Kidney (tissue), 14 donors: ENCODE results near the gene PPARA. TPM values are rescaled to one million over a fixed set of nuclear protein-coding genes. Genes with fewer than 3 reads are reported as not detected.
"Not testable (repeated sequence)": the region's sequence is repeated elsewhere in the genome, so short reads cannot be mapped to it uniquely, and the experiment has no call there.

Experiments used
- DNase-seq, 5 donors: peaks; one replicate each; pipeline ENCODE4 v3.0.0-alpha.2; 2013 to 2020
- FAIRE-seq: peaks from 2 replicates; lab custom pipeline; 2012; peaks lifted over from hg19 to GRCh38; lab: Jason Lieb, UNC
- H3K27ac ChIP-seq, 2 donors: one replicate each; pipeline ENCODE4 v1.7.0; 2013; ENCODE audit warnings: low read depth in 2 of 2, low read length in 2 of 2, inconsistent platforms in 1 of 2
- H3K27me3 ChIP-seq: one replicate; pipeline ENCODE4 v1.7.1; 2013; ENCODE audit warnings: low read length, inconsistent platforms; ENCODE audit not compliant: control insufficient read depth, insufficient read depth
- H3K36me3 ChIP-seq, 3 donors: one replicate each; pipeline versions ENCODE4 v1.7.0 to v1.7.1; 2013; ENCODE audit warnings: low read length in 3 of 3, control low read depth in 1 of 3, inconsistent platforms in 1 of 3; ENCODE audit not compliant: insufficient read depth in 3 of 3, control insufficient read depth in 2 of 3
- H3K4me1 ChIP-seq, 3 donors: one replicate each; pipeline versions ENCODE4 v1.7.0 to v1.7.1; 2013; ENCODE audit warnings: low read length in 3 of 3, inconsistent platforms in 1 of 3, low read depth in 1 of 3; ENCODE audit not compliant: control insufficient read depth in 2 of 3, insufficient read depth in 2 of 3
- H3K4me3 ChIP-seq, 3 donors: one replicate each; pipeline versions ENCODE4 v1.7.0 to v1.8.1; 2013; ENCODE audit warnings: low read length in 3 of 3, control low read depth in 1 of 3, inconsistent platforms in 1 of 3
- H3K9ac ChIP-seq, 3 donors: one replicate each; pipeline versions ENCODE4 v1.7.0 to v1.7.1; 2013; ENCODE audit warnings: low read length in 3 of 3, control low read depth in 1 of 3, inconsistent platforms in 1 of 3
- H3K9me3 ChIP-seq, 3 donors: one replicate each; pipeline versions ENCODE4 v1.7.0 to v1.7.1; 2013; ENCODE audit warnings: low read length in 3 of 3, control low read depth in 1 of 3, inconsistent platforms in 1 of 3; ENCODE audit not compliant: control insufficient read depth in 2 of 3, insufficient read depth in 1 of 3
- intact Hi-C: fragments of 100-400 bp; cut with DNase I; formaldehyde crosslinking; loops from one replicate; pipeline ENCODE4 v1.11.1; 2022
- polyA plus RNA-seq: library from polyadenylated mRNA; stranded (reverse); fragments of 350-450 nt; fragmentation: Illumina TruSeq; extraction: RNeasy Lipid Tissue Mini Kit (QIAGEN cat#74804); gene quantifications from one replicate; pipeline ENCODE4 v1.2.3, GENCODE V29; 2014; ENCODE audit warnings: low read depth, low replicate concordance; ENCODE audit not compliant: insufficient read depth
- total RNA-seq: library from RNA; stranded (reverse); fragmentation: NEBNext Ultra II Directional; extraction: Animal tissue kit (Norgen Biotek cat#: 25700); gene quantifications from one replicate; pipeline ENCODE4 v1.2.1, GENCODE V29; 2021
- TF ChIP-seq, protein P1 (sequence below): IDR thresholded peaks from 3 replicates; pipeline ENCODE4 v1.5.1; 2012; ENCODE audit warnings: mild to moderate bottlenecking, moderate library complexity, borderline replicate concordance; ENCODE audit not compliant: insufficient read depth; ENCODE audit errors: extremely low read depth
- donor health status: control.
- donor health status: control.
- donor health status: control.
- donor health status: control.
- donor health status: control.
- donor health status: DM: yes; HTN: yes; CAD: no.
- donor health status: Normal renal cell carcinoma (clear cell type).

The PPARA gene
- total and polyA plus RNA-seq, 2 donors from 2014 or later: 15.8 to 36.8 TPM

DNA sequence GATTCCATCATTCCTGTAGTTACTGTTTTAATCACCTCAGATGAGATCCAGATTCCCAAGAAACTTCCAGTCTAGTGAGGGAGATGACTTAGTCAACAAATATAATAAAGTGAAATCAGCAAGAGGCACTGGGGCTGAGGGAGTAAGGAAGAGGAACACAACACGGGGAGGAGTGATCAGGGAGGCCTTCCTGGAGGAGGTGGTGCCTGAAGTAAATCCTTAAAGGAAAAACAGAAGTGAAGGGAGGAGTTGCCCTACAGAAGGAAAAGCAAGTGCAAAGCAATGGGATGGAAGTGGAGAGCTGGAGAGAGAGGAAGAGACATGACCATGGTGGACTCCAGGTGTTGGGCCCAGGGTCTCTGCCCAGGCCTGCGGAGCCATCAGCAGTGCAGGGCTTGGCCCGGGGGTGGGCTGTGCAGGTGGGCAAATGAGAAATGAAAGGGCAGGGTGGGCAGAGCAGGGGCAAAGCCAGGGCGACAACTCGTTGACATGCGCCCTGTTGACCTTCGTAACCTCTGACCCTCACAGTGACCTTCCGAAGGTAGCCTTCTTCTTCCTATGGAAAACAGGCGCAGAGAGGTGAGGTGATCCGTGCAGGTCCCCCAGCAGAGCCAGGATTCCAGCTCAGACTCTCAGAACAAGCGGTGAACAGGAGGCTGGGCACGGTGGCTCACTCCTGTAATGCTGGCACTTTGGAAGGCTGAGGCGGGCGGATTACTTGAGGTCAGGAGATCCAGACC, 12.1 kb upstream of the PPARA start:
- DNase-seq: peak in 2 of 5 donors; percentile 55 to 68
- H3K4me3 ChIP-seq: no peak overlapping the region
- no peak for FAIRE-seq
- H3K36me3 ChIP-seq: no peaks in the 10 kb centered on the region
- intact Hi-C loops: no loop called here
- H3K4me1 ChIP-seq: peaks cover 0 to 23% (median 3%) of the 10 kb centered on the region in 3 donors
- no peaks in the 10 kb centered on the region for H3K27me3 ChIP-seq
- no peaks in the 10 kb centered on the region for H3K9me3 ChIP-seq
- H3K27ac ChIP-seq: peak overlapping the region; percentile 14 to 29
- TF ChIP-seq, protein P1, sequence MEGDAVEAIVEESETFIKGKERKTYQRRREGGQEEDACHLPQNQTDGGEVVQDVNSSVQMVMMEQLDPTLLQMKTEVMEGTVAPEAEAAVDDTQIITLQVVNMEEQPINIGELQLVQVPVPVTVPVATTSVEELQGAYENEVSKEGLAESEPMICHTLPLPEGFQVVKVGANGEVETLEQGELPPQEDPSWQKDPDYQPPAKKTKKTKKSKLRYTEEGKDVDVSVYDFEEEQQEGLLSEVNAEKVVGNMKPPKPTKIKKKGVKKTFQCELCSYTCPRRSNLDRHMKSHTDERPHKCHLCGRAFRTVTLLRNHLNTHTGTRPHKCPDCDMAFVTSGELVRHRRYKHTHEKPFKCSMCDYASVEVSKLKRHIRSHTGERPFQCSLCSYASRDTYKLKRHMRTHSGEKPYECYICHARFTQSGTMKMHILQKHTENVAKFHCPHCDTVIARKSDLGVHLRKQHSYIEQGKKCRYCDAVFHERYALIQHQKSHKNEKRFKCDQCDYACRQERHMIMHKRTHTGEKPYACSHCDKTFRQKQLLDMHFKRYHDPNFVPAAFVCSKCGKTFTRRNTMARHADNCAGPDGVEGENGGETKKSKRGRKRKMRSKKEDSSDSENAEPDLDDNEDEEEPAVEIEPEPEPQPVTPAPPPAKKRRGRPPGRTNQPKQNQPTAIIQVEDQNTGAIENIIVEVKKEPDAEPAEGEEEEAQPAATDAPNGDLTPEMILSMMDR: no peak
- no peak overlapping the region for H3K9ac ChIP-seq

DNA sequence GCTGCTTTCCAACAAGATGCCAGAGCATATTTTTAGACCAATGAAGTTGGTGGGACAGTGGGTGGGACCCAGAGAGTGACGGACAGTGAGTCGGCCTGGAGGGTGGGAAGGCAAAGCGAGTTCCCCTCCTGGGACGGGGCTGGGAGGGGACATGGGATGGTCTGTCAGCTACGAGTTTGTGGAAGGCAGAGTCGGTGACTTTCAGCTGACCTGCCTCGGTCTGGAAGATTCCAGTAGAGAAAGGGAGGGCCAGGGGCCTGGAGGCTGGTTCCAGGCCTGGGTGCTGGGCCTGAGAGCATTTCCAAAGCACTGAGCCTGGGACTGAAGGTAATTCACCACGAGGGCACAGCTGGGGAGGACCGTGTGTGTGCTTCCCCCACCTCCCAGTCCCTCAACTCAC, 10.9 kb upstream of the PPARA start:
- H3K36me3 ChIP-seq, H3K27me3 ChIP-seq, H3K4me3 ChIP-seq, H3K9ac ChIP-seq, H3K9me3 ChIP-seq, intact Hi-C loops: not testable (repeated sequence)
- Histone ChIP-seq H3K4me1 (peaks cover 0 to 26% (median 3%) of the 10 kb centered on the region in 3 donors), H3K27ac (peak overlapping the region; percentile 80 to 92)
- FAIRE-seq (peak; percentile 42), DNase-seq (peak in 4 of 5 donors; percentile 42 to 89 (median 52))

DNA sequence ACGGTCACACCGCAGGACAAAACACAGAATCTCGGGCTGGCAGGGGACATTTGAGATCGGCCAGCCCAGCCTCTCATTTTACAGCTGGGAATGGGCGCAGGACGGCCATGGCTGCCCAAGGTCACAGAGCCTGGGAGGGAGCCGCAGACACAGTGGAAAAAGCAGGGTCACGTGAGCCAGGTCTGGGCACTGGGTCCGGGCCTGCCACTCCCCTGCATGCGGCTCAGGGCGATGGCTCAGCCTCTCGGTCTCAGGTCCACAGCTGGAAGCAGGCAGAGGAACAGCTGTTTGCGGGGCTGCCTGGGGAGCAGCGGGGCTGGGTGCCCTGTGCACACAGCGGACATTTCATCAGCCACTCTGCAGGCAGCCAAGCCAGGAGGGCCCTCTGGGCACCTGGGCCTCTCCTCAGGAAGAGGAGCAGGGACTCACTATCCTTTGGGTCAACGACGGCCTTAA, 10.4 kb upstream of the PPARA start:
- DNase-seq (peak in 3 of 5 donors; percentile 40 to 82 (median 55)), FAIRE-seq (no peak)
- peak overlapping the region in 1 of 3 donors; percentile 55 for H3K9ac ChIP-seq
- H3K36me3 ChIP-seq: no peaks in the 10 kb centered on the region
- intact Hi-C loops: no loop called here
- no peak overlapping the region for H3K4me3 ChIP-seq
- no peaks in the 10 kb centered on the region for H3K9me3 ChIP-seq
- TF ChIP-seq, protein P1: no peak
- peak overlapping the region; percentile 80 to 92 for H3K27ac ChIP-seq
- H3K4me1 ChIP-seq: peaks cover 0 to 25% (median 3%) of the 10 kb centered on the region in 3 donors
- no peaks in the 10 kb centered on the region for H3K27me3 ChIP-seq

DNA sequence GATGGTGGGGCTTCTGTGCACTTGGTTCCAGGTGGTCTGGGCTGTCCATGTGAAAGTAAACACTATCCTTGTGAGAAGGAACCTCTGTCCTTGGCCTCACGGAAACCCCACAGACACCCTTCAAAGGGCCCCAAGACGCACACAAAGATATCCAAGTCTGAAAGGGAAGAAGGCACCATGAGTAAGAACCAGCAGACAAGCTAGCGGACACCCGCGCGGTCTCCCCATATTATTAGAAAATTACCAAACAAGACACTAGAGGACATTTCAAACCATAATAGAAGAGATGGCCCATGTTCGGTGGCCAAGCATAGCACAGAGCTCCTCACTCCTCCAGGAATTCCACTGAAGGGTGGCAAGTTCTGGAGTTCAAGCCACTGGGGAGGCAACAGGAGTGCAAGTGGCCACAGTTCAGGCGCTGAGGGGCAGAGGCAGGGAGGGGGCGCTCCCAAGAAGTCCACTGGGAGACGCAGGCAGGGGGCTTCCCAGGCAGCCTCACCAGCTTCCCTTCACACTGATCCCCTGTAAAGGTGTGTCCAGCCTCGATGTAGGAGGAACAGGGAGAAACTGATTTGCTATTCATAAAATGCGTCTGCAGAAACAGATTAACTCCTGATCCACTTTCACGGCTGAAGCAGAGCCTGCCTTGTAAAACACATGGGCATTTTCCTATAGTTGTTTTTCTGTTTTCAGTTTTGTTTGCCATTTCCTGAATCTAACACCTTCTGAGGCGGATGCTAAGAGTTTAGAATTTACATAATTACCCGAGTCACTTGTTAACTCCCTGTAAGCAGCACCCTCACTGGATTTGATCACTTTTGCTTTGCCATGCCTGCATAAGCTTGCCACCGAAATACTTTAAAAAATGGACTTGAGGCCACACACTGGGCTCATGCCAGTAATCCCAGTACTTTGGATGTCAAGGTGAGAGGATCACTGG, 9.1 kb upstream of the PPARA start:
- TF ChIP-seq, protein P1: no peak
- Histone ChIP-seq H3K9me3 (no peaks in the 10 kb centered on the region), H3K4me3 (no peak overlapping the region), H3K27ac (peak overlapping the region in 1 of 2 donors; percentile 92), H3K4me1 (peaks cover 0 to 14% (median under 1%) of the 10 kb centered on the region in 3 donors), H3K9ac (no peak overlapping the region), H3K27me3 (no peaks in the 10 kb centered on the region), H3K36me3 (no peaks in the 10 kb centered on the region)
- FAIRE-seq (no peak), DNase-seq (peak in 1 of 5 donors; percentile 54)
- intact Hi-C loops: no loop called here
